Gastrocnemius medialis (tissue), 4 donors: Measurements from ENCODE around the gene CRYBB1. TPM values are rescaled to one million over a fixed set of nuclear protein-coding genes. Genes with fewer than 3 reads are reported as not detected.

Source experiments
- ATAC-seq, 2 donors: fragments of 150-250 bp; one replicate each; pipeline ENCODE4 v1.9.1; 2016
- DNase-seq, 2 donors: peaks; one replicate each; pipeline ENCODE4 v3.0.0-alpha.2; 2019
- H3K27ac ChIP-seq, 4 donors: fragments of 200-600 bp; sonication (generic); 1 replicate in 1 of 4; 2 replicates in 3 of 4; pipeline ENCODE4 v1.5.1; 2016 to 2018; ENCODE audit warnings: mild to moderate bottlenecking in 2 of 4, moderate library complexity in 1 of 4
- H3K27me3 ChIP-seq, 3 donors: fragments of 200-600 bp; sonication (generic) in 2 of 3; 1 replicate in 1 of 3; 2 replicates in 2 of 3; pipeline versions ENCODE4 v1.5.1 to v1.6.0; 2016 to 2019; ENCODE audit warnings: mild to moderate bottlenecking in 1 of 3, moderate library complexity in 1 of 3
- H3K36me3 ChIP-seq, 2 donors: fragments of 200-600 bp; sonication (generic) in 1 of 2; one replicate each; pipeline ENCODE4 v1.5.1; 2017 to 2018
- H3K4me1 ChIP-seq, 2 donors: fragments of 200-600 bp; sonication (generic) in 1 of 2; one replicate each; pipeline ENCODE4 v1.5.1; 2016 to 2017; ENCODE audit warnings: mild to moderate bottlenecking in 2 of 2
- H3K4me3 ChIP-seq, 4 donors: fragments of 200-600 bp; sonication (generic) in 3 of 4; 1 replicate in 1 of 4; 2 replicates in 3 of 4; pipeline ENCODE4 v1.5.1; 2016 to 2019; ENCODE audit warnings: mild to moderate bottlenecking in 2 of 4
- H3K9me3 ChIP-seq, 3 donors: fragments of 200-600 bp; sonication (generic) in 2 of 3; 1 replicate in 1 of 3; 2 replicates in 2 of 3; pipeline ENCODE4 v1.5.1; 2016 to 2019
- POLR2A ChIP-seq, 2 donors: fragments of 450-650 bp; IDR thresholded peaks; one replicate each; pipeline ENCODE4 v1.6.1; 2017; ENCODE audit warnings: antibody characterized with exemption in 2 of 2, mild to moderate bottlenecking in 2 of 2, moderate library complexity in 2 of 2
- in situ Hi-C, 4 donors: fragments of 200-750 bp; cut with MboI; loops; one replicate each; pipeline versions ENCODE4 v1.15.0 to v1.8.0; 2017; ENCODE audit warnings: low sequenced_read_pairs in 4 of 4
- intact Hi-C: fragments of 100-400 bp; cut with DNase I; formaldehyde crosslinking; loops from one replicate; pipeline ENCODE4 v1.15.1; 2023; ENCODE audit warnings: low total_unique reads
- total RNA-seq, 4 donors: library from RNA; depleted of rRNA; stranded (reverse); fragments of >200 nt; gene quantifications; one replicate each; pipeline versions ENCODE4 v1.1.0 to v1.2.3, GENCODE V29; 2016
- TF ChIP-seq, protein P1 (sequence below), 5 experiments: fragments of 450-650 bp in 3 of 5; fragments of 200-600 bp in 2 of 5; sonication (generic) in 2 of 5; IDR thresholded peaks in 4 of 5; conservative IDR thresholded peaks in 1 of 5; 1 replicate in 4 of 5; 2 replicates in 1 of 5; pipeline ENCODE4 v1.5.1; 2016 to 2019; ENCODE audit warnings: antibody characterized with exemption in 5 of 5, mild to moderate bottlenecking in 3 of 5, moderate library complexity in 3 of 5

CRYBB1 gene
- total RNA-seq, 4 donors from 2014 or later: 0.97 TPM; not detected in 3

DNA sequence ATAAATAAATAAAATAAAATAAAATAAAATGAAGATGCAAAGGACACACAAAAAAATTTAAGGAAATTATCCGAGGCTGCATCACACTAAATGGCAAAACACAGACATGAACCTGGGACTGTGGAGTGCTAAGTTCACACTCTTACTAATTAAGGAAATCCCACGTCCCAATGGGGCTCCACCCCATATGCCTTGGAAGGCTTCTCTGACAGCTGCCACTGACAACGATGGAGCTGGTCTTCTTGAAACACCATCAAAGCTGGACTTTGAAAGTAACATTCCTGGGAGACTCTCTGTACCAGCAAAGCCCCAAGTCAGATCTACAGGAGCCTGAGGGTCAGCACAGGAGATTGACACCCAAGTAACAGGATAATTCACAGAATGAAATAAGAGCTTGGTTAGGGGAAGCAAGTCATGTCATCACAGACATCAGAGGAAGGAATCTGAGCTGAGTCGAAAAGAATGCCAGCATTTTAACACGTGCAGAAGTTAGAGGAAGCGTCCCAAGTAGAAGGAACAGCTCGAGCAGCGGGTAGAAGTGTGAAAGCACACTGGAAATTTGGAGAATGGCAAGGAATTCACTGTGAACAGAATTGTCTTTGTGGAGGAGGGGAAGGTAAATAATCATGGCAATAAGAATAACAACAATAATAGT is 41.7 kb downstream of the CRYBB1 start:
- DNase-seq (no peak), ATAC-seq (peak; percentile 69 to 75)
- Histone ChIP-seq H3K9me3 (no peaks in the 10 kb centered on the region), H3K4me1 (peaks cover 30% of the 10 kb centered on the region in 2 donors), H3K36me3 (no peaks in the 10 kb centered on the region), H3K4me3 (no peak overlapping the region), H3K27ac (peak overlapping the region; percentile 41 to 68 (median 64)), H3K27me3 (no peaks in the 10 kb centered on the region)
- intact Hi-C loops: no loop called here
- TF ChIP-seq, protein P1, sequence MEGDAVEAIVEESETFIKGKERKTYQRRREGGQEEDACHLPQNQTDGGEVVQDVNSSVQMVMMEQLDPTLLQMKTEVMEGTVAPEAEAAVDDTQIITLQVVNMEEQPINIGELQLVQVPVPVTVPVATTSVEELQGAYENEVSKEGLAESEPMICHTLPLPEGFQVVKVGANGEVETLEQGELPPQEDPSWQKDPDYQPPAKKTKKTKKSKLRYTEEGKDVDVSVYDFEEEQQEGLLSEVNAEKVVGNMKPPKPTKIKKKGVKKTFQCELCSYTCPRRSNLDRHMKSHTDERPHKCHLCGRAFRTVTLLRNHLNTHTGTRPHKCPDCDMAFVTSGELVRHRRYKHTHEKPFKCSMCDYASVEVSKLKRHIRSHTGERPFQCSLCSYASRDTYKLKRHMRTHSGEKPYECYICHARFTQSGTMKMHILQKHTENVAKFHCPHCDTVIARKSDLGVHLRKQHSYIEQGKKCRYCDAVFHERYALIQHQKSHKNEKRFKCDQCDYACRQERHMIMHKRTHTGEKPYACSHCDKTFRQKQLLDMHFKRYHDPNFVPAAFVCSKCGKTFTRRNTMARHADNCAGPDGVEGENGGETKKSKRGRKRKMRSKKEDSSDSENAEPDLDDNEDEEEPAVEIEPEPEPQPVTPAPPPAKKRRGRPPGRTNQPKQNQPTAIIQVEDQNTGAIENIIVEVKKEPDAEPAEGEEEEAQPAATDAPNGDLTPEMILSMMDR (IDR thresholded peaks at IDR 0.05 in 4 of 5, conservative IDR thresholded peaks at IDR 0.05 in 1 of 5): no peak
- in situ Hi-C loops: no loop called here

DNA sequence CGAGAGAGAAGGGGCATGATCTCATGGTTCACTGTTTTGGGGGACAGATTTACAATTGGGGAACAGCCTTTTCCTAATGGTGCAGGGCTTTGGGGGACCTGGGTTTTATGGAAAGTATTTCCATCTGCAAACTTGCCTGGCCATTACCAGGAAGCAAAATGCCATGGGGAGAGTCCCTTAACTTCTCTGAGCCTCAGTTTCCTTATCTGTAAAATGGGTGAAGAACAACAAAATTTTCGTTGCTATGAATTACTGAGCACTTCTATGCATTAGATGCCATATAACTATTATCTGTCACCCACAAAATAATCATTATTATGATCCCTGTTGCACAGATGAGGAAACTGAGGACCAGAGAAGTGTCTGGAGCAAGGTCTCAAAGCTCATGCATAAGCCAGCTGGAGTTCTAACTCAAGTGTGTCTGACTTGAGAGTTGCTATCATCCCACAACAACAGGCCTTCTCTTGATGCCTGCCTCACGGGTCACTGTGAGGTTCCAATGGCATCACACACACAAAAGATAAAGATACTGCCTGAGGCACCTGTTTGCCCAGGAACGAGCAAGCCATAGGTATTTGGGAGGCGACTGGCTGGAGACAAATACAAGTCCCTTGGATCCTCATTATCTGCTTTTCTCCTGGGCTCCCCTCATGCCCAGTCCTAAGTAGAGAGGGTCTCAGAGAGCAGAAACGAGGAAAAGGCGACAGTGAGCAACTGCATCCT is 43.7 kb downstream of the CRYBB1 start:
- DNase-seq: no peak
- H3K4me1 ChIP-seq: peaks cover 21 to 22% of the 10 kb centered on the region in 2 donors
- no peaks in the 10 kb centered on the region for H3K36me3 ChIP-seq
- ATAC-seq: no peak
- H3K27me3 ChIP-seq: no peaks in the 10 kb centered on the region
- H3K9me3 ChIP-seq: no peaks in the 10 kb centered on the region
- no peak for TF ChIP-seq POLR2A (IDR thresholded peaks at IDR 0.05)
- TF ChIP-seq, protein P1 (IDR thresholded peaks at IDR 0.05 in 4 of 5, conservative IDR thresholded peaks at IDR 0.05 in 1 of 5): no peak
- no peak overlapping the region for H3K4me3 ChIP-seq
- peak overlapping the region in 1 of 4 donors; percentile 17 for H3K27ac ChIP-seq
- intact Hi-C loops: no loop called here
- in situ Hi-C loops: no loop called here

DNA sequence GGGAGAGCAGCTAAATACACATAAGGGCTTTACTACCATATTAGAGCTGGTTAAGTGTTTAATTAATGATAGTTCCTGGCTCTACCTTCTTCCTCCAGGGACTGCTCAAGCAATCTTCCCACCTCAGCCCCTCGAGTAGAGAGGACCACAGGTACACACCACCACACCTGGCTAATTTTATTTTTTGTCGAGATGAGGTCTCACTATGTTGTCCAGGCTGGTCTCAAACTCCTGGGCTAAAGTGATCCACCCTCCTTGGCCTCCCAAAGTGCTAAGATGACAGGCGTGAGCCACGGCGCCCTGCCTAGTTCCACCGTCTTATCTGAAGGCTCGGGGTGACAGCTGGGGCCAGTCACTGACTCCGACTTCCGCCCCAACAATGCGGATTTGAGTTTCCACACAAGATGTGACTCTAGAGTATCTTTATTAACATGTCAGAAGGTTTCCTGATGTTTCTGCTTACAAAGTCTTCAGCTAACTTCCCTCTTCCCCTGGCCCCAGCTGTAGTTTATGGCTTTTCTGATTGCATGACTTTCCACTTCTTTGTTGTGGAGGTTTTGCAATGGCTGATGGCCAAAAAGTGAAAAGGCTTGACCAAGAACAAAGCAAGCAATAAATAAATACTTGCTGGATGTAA is 44.7 kb downstream of the CRYBB1 start:
- Histone ChIP-seq H3K4me3 (no peak overlapping the region), H3K9me3 (no peaks in the 10 kb centered on the region), H3K36me3 (no peaks in the 10 kb centered on the region), H3K27ac (peak overlapping the region in 3 of 4 donors; percentile 8 to 21 (median 17)), H3K4me1 (peaks cover 24 to 27% of the 10 kb centered on the region in 2 donors), H3K27me3 (no peaks in the 10 kb centered on the region)
- in situ Hi-C loops (no loop called here), intact Hi-C loops (no loop called here)
- DNase-seq (no peak), ATAC-seq (no peak)
- TF ChIP-seq, protein P1 (IDR thresholded peaks at IDR 0.05 in 4 of 5, conservative IDR thresholded peaks at IDR 0.05 in 1 of 5): no peak
- TF ChIP-seq POLR2A (IDR thresholded peaks at IDR 0.05): no peak

DNA sequence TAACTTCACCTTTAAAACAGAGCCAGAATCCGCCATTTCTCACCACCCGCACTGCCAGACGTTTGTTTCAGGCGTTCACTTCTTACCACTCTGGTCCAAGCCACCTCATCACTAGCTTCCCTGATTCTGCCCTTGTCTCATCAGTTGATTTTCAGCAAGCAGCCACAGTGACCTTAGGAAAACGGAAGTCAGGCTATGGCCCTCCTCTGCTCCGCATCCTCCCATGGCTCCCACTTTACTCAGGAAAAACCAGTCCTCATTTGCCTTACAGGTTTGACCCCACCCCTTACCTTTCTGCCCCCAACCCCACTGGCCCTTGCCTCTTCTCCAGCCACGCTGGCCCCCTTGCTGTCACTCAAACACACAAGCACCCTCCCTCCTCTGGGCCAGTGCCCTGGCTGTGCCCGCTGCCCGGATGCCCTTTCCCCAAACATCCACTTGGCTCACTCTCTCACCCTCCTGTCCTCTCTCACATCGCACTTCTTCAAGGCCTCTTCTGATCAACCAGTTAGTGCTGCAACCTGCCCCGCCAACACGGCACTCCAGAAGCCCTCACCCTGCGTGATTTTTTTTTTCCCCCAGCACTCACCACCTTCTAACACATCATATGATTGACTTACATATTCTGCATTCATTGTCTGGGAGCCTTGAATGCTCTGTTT is 46.8 kb downstream of the CRYBB1 start:
- Histone ChIP-seq H3K9me3 (no peaks in the 10 kb centered on the region), H3K27ac (peak overlapping the region in 1 of 4 donors; percentile 20), H3K27me3 (no peaks in the 10 kb centered on the region), H3K4me3 (no peak overlapping the region), H3K4me1 (peaks cover 17 to 30% of the 10 kb centered on the region in 2 donors), H3K36me3 (no peaks in the 10 kb centered on the region)
- intact Hi-C loops: loop anchor here (2.0 kb wide), 1 partner anchor 14 kb away; no protein-coding TSS in a partner anchor
- in situ Hi-C loops: no loop called here
- DNase-seq (no peak), ATAC-seq (no peak)
- TF ChIP-seq, protein P1 (IDR thresholded peaks at IDR 0.05 in 4 of 5, conservative IDR thresholded peaks at IDR 0.05 in 1 of 5): no peak
- no peak for TF ChIP-seq POLR2A (IDR thresholded peaks at IDR 0.05)
